Right atrium auricular region (tissue), 2 donors: Measurements from ENCODE around the gene GBF1. TPM values are rescaled to one million over a fixed set of nuclear protein-coding genes. Genes with fewer than 3 reads are reported as not detected.
"Not testable (repeated sequence)": the region's sequence is repeated elsewhere in the genome, so short reads cannot be mapped to it uniquely, and the experiment has no call there.

ENCODE experiments used
- DNase-seq: peaks from one replicate; pipeline ENCODE4 v3.0.0-alpha.2; 2019; ENCODE audit warnings: low spot score
- H3K27ac ChIP-seq, 2 donors: fragments of 200-600 bp; sonication (generic); 1 replicate in 1 of 2; 2 replicates in 1 of 2; pipeline ENCODE4 v1.5.1; 2016 to 2019
- H3K27me3 ChIP-seq, 2 donors: fragments of 200-600 bp; sonication (generic); one replicate each; pipeline versions ENCODE4 v1.5.1 to v1.6.0; 2017 to 2019
- H3K36me3 ChIP-seq: fragments of 200-600 bp; sonication (generic); one replicate; pipeline ENCODE4 v1.5.1; 2016
- H3K4me1 ChIP-seq, 2 donors: fragments of 200-600 bp; sonication (generic); one replicate each; pipeline versions ENCODE4 v1.5.1 to v1.6.0; 2017 to 2019
- H3K4me3 ChIP-seq, 2 donors: fragments of 200-600 bp; sonication (generic); 1 replicate in 1 of 2; 2 replicates in 1 of 2; pipeline ENCODE4 v1.5.1; 2017 to 2019; ENCODE audit warnings: mild to moderate bottlenecking in 1 of 2, moderate library complexity in 1 of 2
- H3K9me3 ChIP-seq, 2 donors: fragments of 200-600 bp; sonication (generic); one replicate each; pipeline ENCODE4 v1.5.1; 2019
- CTCF ChIP-seq, 2 donors: fragments of 200-600 bp; sonication (generic); IDR thresholded peaks; one replicate each; pipeline ENCODE4 v1.5.1; 2019; ENCODE audit warnings: antibody characterized with exemption in 2 of 2
- total RNA-seq, 2 donors: library from RNA; depleted of rRNA; stranded (reverse); fragments of >200 nt; gene quantifications; one replicate each; pipeline ENCODE4 v1.1.0, GENCODE V29; 2016

Gene GBF1
- total RNA-seq, 2 donors from 2014 or later = 38.5 to 38.9 TPM

- Histone ChIP-seq H3K27me3 (no peaks in the 10 kb centered on the region), H3K36me3 (no peaks in the 10 kb centered on the region), H3K4me1 (peaks cover 0 to 23% of the 10 kb centered on the region in 2 donors), H3K4me3 (peak overlapping the region in 1 of 2 donors; percentile 4), H3K27ac (peak overlapping the region; percentile 80 to 84), H3K9me3 (no peaks in the 10 kb centered on the region)
- no peak for DNase-seq
- no peak for TF ChIP-seq CTCF (IDR thresholded peaks at IDR 0.05)
Observed at GRCh38 chr10:102291221-102291905, 46.0 kb downstream of the GBF1 start.

GRCh38 chr10:102297101-102297500 is 51.8 kb downstream of the GBF1 start:
- Histone ChIP-seq H3K27me3 (no peaks in the 10 kb centered on the region), H3K4me3 (no peak overlapping the region), H3K36me3 (no peaks in the 10 kb centered on the region), H3K27ac (no peak overlapping the region), H3K4me1 (peaks cover 0 to 20% of the 10 kb centered on the region in 2 donors), H3K9me3 (no peaks in the 10 kb centered on the region)
- no peak for DNase-seq
- no peak for TF ChIP-seq CTCF (IDR thresholded peaks at IDR 0.05)

- TF ChIP-seq CTCF (IDR thresholded peaks at IDR 0.05) = no peak
- DNase-seq = no peak
- Histone ChIP-seq H3K4me1 (peaks cover 0 to 19% of the 10 kb centered on the region in 2 donors), H3K27me3 (no peaks in the 10 kb centered on the region), H3K27ac (no peak overlapping the region), H3K36me3 (no peaks in the 10 kb centered on the region), H3K9me3 (no peaks in the 10 kb centered on the region), H3K4me3 (no peak overlapping the region)
Observed at GRCh38 chr10:102298899-102299298, 53.6 kb downstream of the GBF1 start.

- Histone ChIP-seq H3K9me3 (no peaks in the 10 kb centered on the region), H3K4me3 (no peak overlapping the region), H3K36me3 (no peaks in the 10 kb centered on the region), H3K27ac (peak overlapping the region; percentile 72 to 73), H3K27me3 (no peaks in the 10 kb centered on the region), H3K4me1 (peaks cover 0 to 19% of the 10 kb centered on the region in 2 donors)
- TF ChIP-seq CTCF (IDR thresholded peaks at IDR 0.05) = no peak
- DNase-seq = no peak
Observed at GRCh38 chr10:102299873-102300272, 54.5 kb downstream of the GBF1 start.

GRCh38 chr10:102300278-102300843 is 55.0 kb downstream of the GBF1 start:
- no peak for TF ChIP-seq CTCF (IDR thresholded peaks at IDR 0.05)
- no peaks in the 10 kb centered on the region for H3K9me3 ChIP-seq
- DNase-seq = no peak
- no peaks in the 10 kb centered on the region for H3K36me3 ChIP-seq
- H3K4me1 ChIP-seq = peaks cover 0 to 19% of the 10 kb centered on the region in 2 donors
- no peaks in the 10 kb centered on the region for H3K27me3 ChIP-seq
- no peak overlapping the region for H3K4me3 ChIP-seq
- peak overlapping the region; percentile 72 to 73 for H3K27ac ChIP-seq

- H3K27me3 ChIP-seq, H3K4me3 ChIP-seq, H3K36me3 ChIP-seq, H3K9me3 ChIP-seq, DNase-seq: not testable (repeated sequence)
- peak overlapping the region in 1 of 2 donors; percentile 72 for H3K27ac ChIP-seq
- peaks cover 0 to 19% of the 10 kb centered on the region in 2 donors for H3K4me1 ChIP-seq
Observed at GRCh38 chr10:102300912-102301311, 55.6 kb downstream of the GBF1 start.

GRCh38 chr10:102301332-102301731 is 56.0 kb downstream of the GBF1 start:
- not testable (repeated sequence) for H3K27ac ChIP-seq, DNase-seq, H3K9me3 ChIP-seq, H3K4me3 ChIP-seq, H3K27me3 ChIP-seq, H3K36me3 ChIP-seq
- peaks cover 0 to 19% of the 10 kb centered on the region in 2 donors for H3K4me1 ChIP-seq
